Measurements from ENCODE around the gene PNPLA3.

DNA sequence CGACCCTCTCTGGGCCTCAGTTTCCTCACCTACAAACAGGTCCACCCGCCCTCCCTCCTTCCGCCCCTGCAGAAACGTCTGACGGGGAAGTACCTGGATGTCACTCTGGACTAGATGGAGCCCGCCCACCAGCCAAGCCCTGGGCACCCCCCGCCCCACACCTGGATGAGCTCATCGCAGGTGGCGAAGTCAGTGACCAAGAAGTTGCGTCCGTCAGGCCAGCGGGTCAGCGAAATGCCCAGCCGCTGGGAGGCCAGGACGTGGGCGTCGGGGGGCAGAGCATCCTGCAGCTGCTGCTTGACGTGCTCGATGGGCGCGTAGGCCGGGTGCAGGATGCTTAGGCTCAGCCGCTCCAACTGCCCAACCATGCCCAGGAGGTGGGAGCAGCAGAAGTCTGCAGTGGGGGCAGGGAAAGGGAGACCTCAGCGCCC, 32.7 kb upstream of the PNPLA3 start:
- no peak for TF ChIP-seq POLR2A (IDR thresholded peaks at IDR 0.05)
- TF ChIP-seq, protein P1, sequence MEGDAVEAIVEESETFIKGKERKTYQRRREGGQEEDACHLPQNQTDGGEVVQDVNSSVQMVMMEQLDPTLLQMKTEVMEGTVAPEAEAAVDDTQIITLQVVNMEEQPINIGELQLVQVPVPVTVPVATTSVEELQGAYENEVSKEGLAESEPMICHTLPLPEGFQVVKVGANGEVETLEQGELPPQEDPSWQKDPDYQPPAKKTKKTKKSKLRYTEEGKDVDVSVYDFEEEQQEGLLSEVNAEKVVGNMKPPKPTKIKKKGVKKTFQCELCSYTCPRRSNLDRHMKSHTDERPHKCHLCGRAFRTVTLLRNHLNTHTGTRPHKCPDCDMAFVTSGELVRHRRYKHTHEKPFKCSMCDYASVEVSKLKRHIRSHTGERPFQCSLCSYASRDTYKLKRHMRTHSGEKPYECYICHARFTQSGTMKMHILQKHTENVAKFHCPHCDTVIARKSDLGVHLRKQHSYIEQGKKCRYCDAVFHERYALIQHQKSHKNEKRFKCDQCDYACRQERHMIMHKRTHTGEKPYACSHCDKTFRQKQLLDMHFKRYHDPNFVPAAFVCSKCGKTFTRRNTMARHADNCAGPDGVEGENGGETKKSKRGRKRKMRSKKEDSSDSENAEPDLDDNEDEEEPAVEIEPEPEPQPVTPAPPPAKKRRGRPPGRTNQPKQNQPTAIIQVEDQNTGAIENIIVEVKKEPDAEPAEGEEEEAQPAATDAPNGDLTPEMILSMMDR (IDR thresholded peaks at IDR 0.05): no peak
